LNCaP clone FGC (cell line): ENCODE results near the gene HSD17B1.

Source experiments
- DNase-seq: peaks from one replicate; pipeline ENCODE4 v3.0.0-alpha.2; 2011; ENCODE audit warnings: low read depth
- H3K4me3 ChIP-seq: 2 replicates; pipeline ENCODE4 v1.5.1; 2011; ENCODE audit warnings: mild to moderate bottlenecking, low read depth, low read length, control low read depth
- TF ChIP-seq, protein P1 (sequence below): IDR thresholded peaks from 2 replicates; pipeline ENCODE4 v1.5.1; 2012; ENCODE audit warnings: mild to moderate bottlenecking; ENCODE audit not compliant: control insufficient read depth, insufficient read depth; ENCODE audit errors: extremely low read depth

Gene HSD17B1

DNA sequence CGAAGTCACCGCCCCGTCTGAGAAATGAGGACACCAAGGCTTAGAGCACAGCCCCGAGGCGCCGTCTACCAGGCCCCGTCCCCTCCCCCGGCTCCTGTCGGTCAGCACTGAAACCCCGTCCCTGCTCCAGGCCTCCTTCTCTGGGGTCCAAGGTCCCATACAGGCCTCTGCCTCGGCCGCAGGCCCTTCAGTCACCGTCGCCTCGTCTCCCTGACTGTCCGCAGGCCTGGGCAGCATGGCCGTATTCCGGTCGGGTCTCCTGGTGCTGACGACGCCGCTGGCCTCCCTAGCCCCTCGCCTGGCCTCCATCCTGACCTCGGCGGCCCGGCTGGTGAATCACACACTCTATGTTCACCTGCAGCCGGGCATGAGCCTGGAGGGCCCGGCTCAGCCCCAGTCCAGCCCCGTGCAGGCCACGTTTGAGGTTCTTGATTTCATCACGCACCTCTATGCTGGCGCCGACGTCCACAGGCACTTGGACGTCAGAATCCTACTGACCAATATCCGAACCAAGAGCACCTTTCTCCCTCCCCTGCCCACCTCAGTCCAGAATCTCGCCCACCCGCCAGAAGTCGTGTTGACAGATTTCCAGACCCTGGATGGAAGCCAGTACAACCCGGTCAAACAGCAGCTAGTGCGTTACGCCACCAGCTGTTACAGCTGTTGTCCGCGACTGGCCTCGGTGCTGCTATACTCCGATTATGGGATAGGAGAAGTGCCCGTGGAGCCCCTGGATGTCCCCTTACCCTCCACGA lies 9.8 kb downstream of the HSD17B1 start:
- TF ChIP-seq, protein P1, sequence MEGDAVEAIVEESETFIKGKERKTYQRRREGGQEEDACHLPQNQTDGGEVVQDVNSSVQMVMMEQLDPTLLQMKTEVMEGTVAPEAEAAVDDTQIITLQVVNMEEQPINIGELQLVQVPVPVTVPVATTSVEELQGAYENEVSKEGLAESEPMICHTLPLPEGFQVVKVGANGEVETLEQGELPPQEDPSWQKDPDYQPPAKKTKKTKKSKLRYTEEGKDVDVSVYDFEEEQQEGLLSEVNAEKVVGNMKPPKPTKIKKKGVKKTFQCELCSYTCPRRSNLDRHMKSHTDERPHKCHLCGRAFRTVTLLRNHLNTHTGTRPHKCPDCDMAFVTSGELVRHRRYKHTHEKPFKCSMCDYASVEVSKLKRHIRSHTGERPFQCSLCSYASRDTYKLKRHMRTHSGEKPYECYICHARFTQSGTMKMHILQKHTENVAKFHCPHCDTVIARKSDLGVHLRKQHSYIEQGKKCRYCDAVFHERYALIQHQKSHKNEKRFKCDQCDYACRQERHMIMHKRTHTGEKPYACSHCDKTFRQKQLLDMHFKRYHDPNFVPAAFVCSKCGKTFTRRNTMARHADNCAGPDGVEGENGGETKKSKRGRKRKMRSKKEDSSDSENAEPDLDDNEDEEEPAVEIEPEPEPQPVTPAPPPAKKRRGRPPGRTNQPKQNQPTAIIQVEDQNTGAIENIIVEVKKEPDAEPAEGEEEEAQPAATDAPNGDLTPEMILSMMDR, result no peak
- no peak for DNase-seq
- H3K4me3 ChIP-seq, result peak overlapping the region; percentile 83

DNA sequence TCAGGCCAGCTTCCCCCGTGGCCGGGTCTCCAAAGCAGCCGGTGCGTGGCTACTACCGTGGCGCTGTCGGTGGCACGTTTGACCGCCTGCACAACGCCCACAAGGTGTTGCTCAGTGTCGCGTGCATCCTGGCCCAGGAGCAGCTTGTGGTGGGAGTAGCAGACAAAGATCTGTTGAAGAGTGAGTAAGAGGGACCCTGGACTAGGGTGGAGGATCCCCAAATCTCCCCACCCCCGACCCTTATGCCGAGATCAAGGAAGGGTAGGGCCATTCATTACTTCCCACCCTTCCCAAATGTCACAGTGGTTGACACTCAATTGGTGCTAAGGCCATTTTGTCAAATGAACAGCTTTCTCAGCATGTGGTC lies 10.4 kb downstream of the HSD17B1 start:
- DNase-seq, result no peak
- TF ChIP-seq, protein P1, result no peak
- peak overlapping the region; percentile 83 for H3K4me3 ChIP-seq

DNA sequence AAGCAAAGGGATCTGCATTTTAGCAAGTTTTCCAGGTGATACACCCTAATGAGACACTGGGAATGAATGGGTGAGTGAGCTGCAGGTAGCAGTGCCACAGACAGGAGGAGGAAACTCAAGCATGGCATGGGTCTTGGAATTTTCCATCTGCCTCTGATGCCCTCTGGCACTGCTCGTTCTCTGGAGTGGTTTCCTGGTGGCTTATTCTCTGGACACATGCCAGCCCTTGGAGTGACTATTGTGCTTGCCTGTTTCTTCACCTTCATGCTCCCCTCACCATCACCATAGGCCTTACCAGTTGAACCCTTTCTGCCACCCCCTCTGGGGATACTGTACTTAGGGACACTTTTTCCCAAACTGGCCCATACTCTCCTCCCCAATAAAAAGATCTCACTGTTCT lies 10.8 kb downstream of the HSD17B1 start:
- TF ChIP-seq, protein P1, result no peak
- peak; percentile 74 for DNase-seq
- peak overlapping the region; percentile 83 for H3K4me3 ChIP-seq

DNA sequence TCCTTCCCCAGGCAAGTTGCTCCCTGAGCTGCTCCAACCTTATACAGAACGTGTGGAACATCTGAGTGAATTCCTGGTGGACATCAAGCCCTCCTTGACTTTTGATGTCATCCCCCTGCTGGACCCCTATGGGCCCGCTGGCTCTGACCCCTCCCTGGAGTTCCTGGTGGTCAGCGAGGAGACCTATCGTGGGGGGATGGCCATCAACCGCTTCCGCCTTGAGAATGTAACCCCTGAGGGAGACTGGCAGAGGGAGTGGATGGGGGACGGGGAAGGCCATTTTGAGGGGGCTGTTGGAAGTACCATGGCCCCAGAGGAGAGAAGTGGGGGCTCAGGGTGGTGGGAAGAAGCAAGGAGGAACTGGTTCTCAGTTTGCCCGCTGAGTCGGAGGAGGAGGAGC lies 11.2 kb downstream of the HSD17B1 start:
- peak overlapping the region; percentile 83 for H3K4me3 ChIP-seq
- TF ChIP-seq, protein P1, result no peak
- DNase-seq, result no peak

DNA sequence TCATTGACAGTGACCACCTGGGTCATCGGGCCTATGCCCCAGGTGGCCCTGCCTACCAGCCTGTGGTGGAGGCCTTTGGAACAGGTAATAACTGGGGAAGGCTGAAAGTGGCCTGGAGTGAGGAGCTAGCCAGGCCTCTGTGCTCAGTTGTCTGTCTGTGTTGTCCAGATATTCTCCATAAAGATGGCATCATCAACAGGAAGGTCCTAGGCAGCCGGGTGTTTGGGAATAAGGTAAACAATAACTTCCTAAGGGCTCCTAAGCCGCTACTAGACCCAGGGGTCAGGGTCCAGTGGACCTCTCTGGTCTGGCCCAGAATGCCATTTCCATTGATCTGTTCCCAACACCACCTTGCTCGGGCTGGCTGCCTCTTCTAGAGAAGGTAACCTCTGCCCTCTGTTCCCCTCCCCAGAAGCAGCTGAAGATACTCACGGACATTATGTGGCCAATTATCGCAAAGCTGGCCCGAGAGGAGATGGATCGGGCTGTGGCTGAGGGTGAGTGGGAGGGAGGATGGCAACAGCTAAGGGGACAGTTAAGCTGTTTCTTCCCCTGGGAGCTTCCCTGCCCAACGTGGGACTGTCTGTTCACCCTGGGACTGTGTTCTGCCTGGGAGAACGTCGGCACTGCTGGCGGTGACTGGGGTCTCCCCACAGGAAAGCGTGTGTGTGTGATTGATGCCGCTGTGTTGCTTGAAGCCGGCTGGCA lies 12.2 kb downstream of the HSD17B1 start:
- DNase-seq, result no peak
- TF ChIP-seq, protein P1, result no peak
- no peak overlapping the region for H3K4me3 ChIP-seq

DNA sequence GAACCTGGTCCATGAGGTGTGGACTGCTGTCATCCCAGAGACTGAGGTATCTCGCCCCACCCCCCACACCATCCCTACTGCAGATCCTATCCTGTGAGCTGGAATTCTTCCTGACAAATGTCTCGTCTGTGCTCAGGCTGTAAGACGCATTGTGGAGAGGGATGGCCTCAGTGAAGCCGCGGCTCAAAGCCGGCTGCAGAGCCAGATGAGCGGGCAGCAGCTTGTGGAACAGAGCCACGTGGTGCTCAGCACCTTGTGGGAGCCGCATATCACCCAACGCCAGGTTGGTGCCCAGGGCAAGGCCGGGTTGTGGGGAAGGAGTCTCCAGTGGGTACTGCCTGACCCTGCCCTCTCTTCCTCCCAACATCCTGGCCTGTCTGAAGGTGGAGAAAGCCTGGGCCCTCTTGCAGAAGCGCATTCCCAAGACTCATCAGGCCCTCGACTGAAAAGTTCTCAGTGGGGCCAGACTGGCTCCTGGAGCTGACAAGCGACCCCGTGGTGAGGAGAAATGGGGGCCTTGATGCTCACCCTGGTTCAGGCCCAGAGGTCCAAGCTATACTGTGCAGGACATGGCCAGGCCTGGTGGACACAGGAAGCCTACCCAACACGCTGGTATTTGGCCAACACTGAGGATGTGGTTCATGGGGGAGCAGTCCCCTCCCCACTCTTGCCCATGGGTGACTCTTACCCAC lies 12.9 kb downstream of the HSD17B1 start:
- TF ChIP-seq, protein P1, result no peak
- H3K4me3 ChIP-seq, result no peak overlapping the region
- DNase-seq, result no peak
